Measurements from ENCODE around the gene GPR62. TPM values are rescaled to one million over a fixed set of nuclear protein-coding genes. Genes with fewer than 3 reads are reported as not detected.
"Not testable (repeated sequence)": the region's sequence is repeated elsewhere in the genome, so short reads cannot be mapped to it uniquely, and the experiment has no call there.

The GPR62 gene
- total RNA-seq, 1 donor from 2014 or later = not detected

- Mint-ChIP-seq H3K36me3 (ENCODE audit: low read depth) (peaks cover 47% of the 10 kb centered on the region), H3K27me3 (no peaks in the 10 kb centered on the region), H3K27ac (peak overlapping the region; percentile 7), H3K4me3 (no peak overlapping the region), H3K9me3 (no peaks in the 10 kb centered on the region), H3K4me1 (peaks cover 20% of the 10 kb centered on the region)
- no peak for DNase-seq
- intact Hi-C loops (cut with micrococcal nuclease) = no loop called here
Measured at GRCh38 chr3:51992017-51992682, 37.0 kb downstream of the GPR62 start.

- peak overlapping the region; percentile 97 for H3K27ac Mint-ChIP-seq
- not testable (repeated sequence) for H3K9me3 Mint-ChIP-seq, DNase-seq, H3K27me3 Mint-ChIP-seq
- peaks cover 47% of the 10 kb centered on the region for H3K36me3 Mint-ChIP-seq (ENCODE audit: low read depth)
- intact Hi-C loops (cut with micrococcal nuclease) = loop anchor here (2.0 kb wide), 1 partner anchor 19 kb away; the partner anchor contains the start of genes ABHD14A and ABHD14B
- peaks cover 20% of the 10 kb centered on the region for H3K4me1 Mint-ChIP-seq
- H3K4me3 Mint-ChIP-seq = peak overlapping the region; percentile 90
Measured at GRCh38 chr3:51993657-51994056, 38.5 kb downstream of the GPR62 start.

GRCh38 chr3:51994530-51994929, 39.3 kb downstream of the GPR62 start:
- no peak for DNase-seq
- peak overlapping the region; percentile 90 for H3K4me3 Mint-ChIP-seq
- peak overlapping the region; percentile 97 for H3K27ac Mint-ChIP-seq
- H3K36me3 Mint-ChIP-seq (ENCODE audit: low read depth) = peaks cover 47% of the 10 kb centered on the region
- H3K4me1 Mint-ChIP-seq = peaks cover 20% of the 10 kb centered on the region
- H3K27me3 Mint-ChIP-seq = peaks cover 10% of the 10 kb centered on the region
- intact Hi-C loops (cut with micrococcal nuclease) = loop anchor here (2.0 kb wide), 1 partner anchor 20 kb away; the partner anchor contains the start of genes ABHD14A and ABHD14B
- no peaks in the 10 kb centered on the region for H3K9me3 Mint-ChIP-seq

GRCh38 chr3:51995346-51996163, 40.4 kb downstream of the GPR62 start, which contains the start of gene RPL29:
RPL29 (minus strand) TSS chr3:51995895; CDS start chr3:51995461, 434 bp downstream.
- peaks cover 20% of the 10 kb centered on the region for H3K4me1 Mint-ChIP-seq
- no peaks in the 10 kb centered on the region for H3K9me3 Mint-ChIP-seq
- DNase-seq = peak; percentile 98
- peak within 1 kb of the TSS; percentile 90 for H3K4me3 Mint-ChIP-seq
- intact Hi-C loops (cut with micrococcal nuclease) = loop anchor here (1.0 to 5.0 kb wide), 5 partner anchors 12 to 202 kb away; partner anchors contain the start of genes ABHD14A, ABHD14B, ACY1 and ALAS1
- H3K27ac Mint-ChIP-seq = peak within 1 kb of the TSS; percentile 97
- H3K27me3 Mint-ChIP-seq = peaks cover 16% of the 10 kb centered on the region
- peaks cover 47% of the 10 kb centered on the region for H3K36me3 Mint-ChIP-seq (ENCODE audit: low read depth)

GRCh38 chr3:51997172-51997571, 42.0 kb downstream of the GPR62 start:
- DNase-seq = no peak
- Mint-ChIP-seq H3K4me3 (no peak overlapping the region), H3K4me1 (peaks cover 19% of the 10 kb centered on the region), H3K27ac (no peak overlapping the region), H3K9me3 (no peaks in the 10 kb centered on the region), H3K27me3 (peaks cover 16% of the 10 kb centered on the region), H3K36me3 (ENCODE audit: low read depth) (peaks cover 36% of the 10 kb centered on the region)
- intact Hi-C loops (cut with micrococcal nuclease) = loop anchor here (5.0 kb wide), 1 partner anchor 200 kb away; the partner anchor contains the start of gene ALAS1

GRCh38 chr3:51997935-51998596, 42.9 kb downstream of the GPR62 start:
- Mint-ChIP-seq H3K9me3 (no peaks in the 10 kb centered on the region), H3K27me3 (peaks cover 16% of the 10 kb centered on the region), H3K36me3 (ENCODE audit: low read depth) (peaks cover 27% of the 10 kb centered on the region), H3K4me1 (peaks cover 19% of the 10 kb centered on the region), H3K27ac (no peak overlapping the region), H3K4me3 (no peak overlapping the region)
- intact Hi-C loops (cut with micrococcal nuclease) = loop anchor here (5.0 kb wide), 1 partner anchor 199 kb away; the partner anchor contains the start of gene ALAS1
- no peak for DNase-seq

GRCh38 chr3:51998774-51999173, 43.6 kb downstream of the GPR62 start:
- intact Hi-C loops (cut with micrococcal nuclease) = loop anchor here (5.0 kb wide), 1 partner anchor 199 kb away; the partner anchor contains the start of gene ALAS1
- H3K27me3 Mint-ChIP-seq = peaks cover 16% of the 10 kb centered on the region

GRCh38 chr3:51999846-52000245, 44.7 kb downstream of the GPR62 start:
- Mint-ChIP-seq H3K27me3 (peaks cover 16% of the 10 kb centered on the region), H3K27ac (no peak overlapping the region), H3K9me3 (no peaks in the 10 kb centered on the region), H3K4me3 (no peak overlapping the region), H3K36me3 (ENCODE audit: low read depth) (peaks cover 10% of the 10 kb centered on the region), H3K4me1 (peaks cover 10% of the 10 kb centered on the region)
- DNase-seq = no peak
- intact Hi-C loops (cut with micrococcal nuclease) = loop anchor here (2.0 to 5.0 kb wide), 2 partner anchors 57 to 197 kb away; partner anchors contain the start of genes ALAS1 and DUSP7

More at GRCh38 chr3:51998774-51999173, 43.6 kb downstream of the GPR62 start:
- H3K36me3 Mint-ChIP-seq (ENCODE audit: low read depth) = peaks cover 21% of the 10 kb centered on the region
- no peak for DNase-seq
- H3K27ac Mint-ChIP-seq = no peak overlapping the region
- peaks cover 19% of the 10 kb centered on the region for H3K4me1 Mint-ChIP-seq
- no peaks in the 10 kb centered on the region for H3K9me3 Mint-ChIP-seq
- H3K4me3 Mint-ChIP-seq = no peak overlapping the region

- Mint-ChIP-seq H3K27me3 (peaks cover 16% of the 10 kb centered on the region), H3K27ac (no peak overlapping the region)
Measured at GRCh38 chr3:52001443-52001974, 46.3 kb downstream of the GPR62 start.

GRCh38 chr3:52002748-52003147, 47.6 kb downstream of the GPR62 start:
- no peak for DNase-seq
- Mint-ChIP-seq H3K4me1 (peaks cover 16% of the 10 kb centered on the region), H3K36me3 (ENCODE audit: low read depth) (no peaks in the 10 kb centered on the region), H3K27me3 (peaks cover 15% of the 10 kb centered on the region), H3K27ac (no peak overlapping the region), H3K4me3 (no peak overlapping the region), H3K9me3 (no peaks in the 10 kb centered on the region)
- intact Hi-C loops (cut with micrococcal nuclease) = no loop called here

More at GRCh38 chr3:52001443-52001974, 46.3 kb downstream of the GPR62 start:
- Mint-ChIP-seq H3K4me3 (no peak overlapping the region), H3K9me3 (no peaks in the 10 kb centered on the region), H3K4me1 (peaks cover 16% of the 10 kb centered on the region), H3K36me3 (ENCODE audit: low read depth) (no peaks in the 10 kb centered on the region)
- intact Hi-C loops (cut with micrococcal nuclease) = loop anchor here (1.0 to 2.0 kb wide), 3 partner anchors 55 to 143 kb away; partner anchors contain the start of gene DUSP7
- peak; percentile 96 for DNase-seq

- Mint-ChIP-seq H3K9me3 (no peaks in the 10 kb centered on the region), H3K36me3 (ENCODE audit: low read depth) (no peaks in the 10 kb centered on the region), H3K4me1 (peaks cover 16% of the 10 kb centered on the region), H3K27ac (no peak overlapping the region), H3K27me3 (peaks cover 7% of the 10 kb centered on the region), H3K4me3 (no peak overlapping the region)
- intact Hi-C loops (cut with micrococcal nuclease) = no loop called here
- no peak for DNase-seq
Measured at GRCh38 chr3:52004163-52004787, 49.1 kb downstream of the GPR62 start.

GRCh38 chr3:52004906-52005395, 49.8 kb downstream of the GPR62 start:
- Mint-ChIP-seq H3K36me3 (ENCODE audit: low read depth) (no peaks in the 10 kb centered on the region), H3K9me3 (no peaks in the 10 kb centered on the region), H3K4me3 (no peak overlapping the region), H3K4me1 (peaks cover 16% of the 10 kb centered on the region), H3K27ac (no peak overlapping the region), H3K27me3 (peaks cover 2% of the 10 kb centered on the region)
- intact Hi-C loops (cut with micrococcal nuclease) = no loop called here
- no peak for DNase-seq
